ENCODE data around the gene VCPKMT.

DNA sequence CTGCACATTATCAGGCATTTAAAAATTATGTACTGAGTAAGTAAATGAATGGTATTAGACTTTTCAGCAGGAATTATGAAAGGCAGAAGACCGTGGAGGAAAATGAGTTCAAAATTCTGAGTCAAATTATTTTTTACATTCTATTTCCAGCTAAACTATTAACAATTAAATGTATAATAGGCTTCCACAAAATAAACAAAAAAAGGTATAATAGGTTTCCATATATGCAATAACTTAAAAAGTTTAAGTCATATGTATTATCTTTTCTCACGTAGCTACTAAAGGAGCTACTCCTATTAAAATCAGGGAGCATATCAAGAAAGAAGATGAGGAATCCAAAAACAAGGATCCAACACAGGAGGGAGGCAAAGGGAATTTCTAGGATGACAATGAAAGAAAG lies 11.4 kb upstream of the VCPKMT start:
- TF ChIP-seq BHLHE40 (IDR thresholded peaks at IDR 0.05; ENCODE audit: borderline replicate concordance) (no peak), HDGF (IDR thresholded peaks at IDR 0.05; ENCODE audit: borderline replicate concordance) (no peak), ELF4 (IDR thresholded peaks at IDR 0.05) (no peak), FOXA1 (IDR thresholded peaks at IDR 0.05) (no peak), SP1 (IDR thresholded peaks at IDR 0.05) (no peak), NFRKB (IDR thresholded peaks at IDR 0.05) (no peak), FOXM1 (IDR thresholded peaks at IDR 0.05; ENCODE audit: borderline replicate concordance) (no peak)

Data from HEK293T (cell line).